GM10847 (cell line): ENCODE measurements around the gene PREX1.

Experiments used
- POLR2A ChIP-seq: IDR thresholded peaks from 2 replicates; pipeline ENCODE4 v1.6.1; 2011; ENCODE audit not compliant: insufficient read length; ENCODE audit errors: extremely low read depth

Gene PREX1

GRCh38 chr20:48651271-48651670 lies 176.5 kb downstream of the PREX1 start:
- TF ChIP-seq POLR2A = no peak

- TF ChIP-seq POLR2A = no peak
Observed at GRCh38 chr20:48649868-48650267, 177.9 kb downstream of the PREX1 start.

GRCh38 chr20:48649104-48649626 lies 178.6 kb downstream of the PREX1 start:
- no peak for TF ChIP-seq POLR2A

- no peak for TF ChIP-seq POLR2A
Observed at GRCh38 chr20:48648482-48649051, 179.2 kb downstream of the PREX1 start.

- no peak for TF ChIP-seq POLR2A
Observed at GRCh38 chr20:48647858-48648257, 179.9 kb downstream of the PREX1 start.

- TF ChIP-seq POLR2A = no peak
Observed at GRCh38 chr20:48645666-48646065, 182.1 kb downstream of the PREX1 start.

GRCh38 chr20:48644286-48644828 lies 183.4 kb downstream of the PREX1 start:
- TF ChIP-seq POLR2A = no peak

- no peak for TF ChIP-seq POLR2A
Observed at GRCh38 chr20:48642105-48642880, 185.5 kb downstream of the PREX1 start.

GRCh38 chr20:48640871-48641270 lies 186.9 kb downstream of the PREX1 start:
- no peak for TF ChIP-seq POLR2A

- TF ChIP-seq POLR2A = no peak
Observed at GRCh38 chr20:48639899-48640298, 187.9 kb downstream of the PREX1 start.

- no peak for TF ChIP-seq POLR2A
Observed at GRCh38 chr20:48638546-48638945, 189.3 kb downstream of the PREX1 start.

GRCh38 chr20:48637461-48637860 lies 190.3 kb downstream of the PREX1 start:
- TF ChIP-seq POLR2A = no peak

GRCh38 chr20:48636301-48636700 lies 191.5 kb downstream of the PREX1 start:
- no peak for TF ChIP-seq POLR2A

GRCh38 chr20:48635791-48636267 lies 192.0 kb downstream of the PREX1 start:
- TF ChIP-seq POLR2A = no peak

GRCh38 chr20:48635361-48635760 lies 192.4 kb downstream of the PREX1 start:
- TF ChIP-seq POLR2A = no peak

GRCh38 chr20:48634641-48635040 lies 193.2 kb downstream of the PREX1 start:
- no peak for TF ChIP-seq POLR2A

- TF ChIP-seq POLR2A = no peak
Observed at GRCh38 chr20:48633620-48634257, 194.1 kb downstream of the PREX1 start.
